NCI-H1105 treated with DMSO at 0.1 percent for 48 hours (cell line): ENCODE measurements around the gene IL17B.

Experiments
- DNase-seq: peaks from one replicate; lab custom pipeline; 2025; lab: John Stamatoyannopoulos, UW

The IL17B gene, protein sequence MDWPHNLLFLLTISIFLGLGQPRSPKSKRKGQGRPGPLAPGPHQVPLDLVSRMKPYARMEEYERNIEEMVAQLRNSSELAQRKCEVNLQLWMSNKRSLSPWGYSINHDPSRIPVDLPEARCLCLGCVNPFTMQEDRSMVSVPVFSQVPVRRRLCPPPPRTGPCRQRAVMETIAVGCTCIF

DNA sequence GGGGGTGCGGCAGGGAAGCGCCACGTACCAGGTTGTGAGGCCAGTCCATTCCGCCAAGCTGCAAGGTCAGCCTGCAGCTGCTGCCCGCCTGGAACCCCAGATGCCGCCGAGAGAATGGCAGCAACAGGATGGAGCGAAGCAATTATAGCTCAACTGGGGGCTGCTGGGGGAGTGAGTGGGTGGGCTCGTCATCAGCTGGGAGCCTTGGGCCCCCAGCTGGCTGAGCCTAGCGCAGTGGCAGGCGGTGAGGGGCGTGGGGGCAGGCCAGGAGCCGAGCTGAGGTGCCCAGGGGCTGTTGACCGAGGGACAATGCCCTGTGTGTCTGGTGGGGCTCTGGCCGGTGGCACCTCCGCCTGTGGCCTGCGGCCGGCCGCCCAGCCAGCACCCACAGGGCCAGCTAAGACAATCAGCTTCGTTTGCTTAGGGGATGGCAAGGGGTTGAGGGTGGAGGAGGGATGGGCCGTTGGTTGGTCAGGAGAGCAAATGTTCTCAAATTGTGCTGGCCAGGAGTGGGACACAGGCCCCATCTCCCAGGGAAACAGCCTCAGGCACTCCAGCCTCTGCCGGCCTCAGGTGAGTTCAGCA lies at the start of gene IL17B:
Gene IL17B (minus strand): TSS at position 116 of the 585 bp plus-strand sequence. CDS start 67 bp downstream, at position 49.
- no peak for DNase-seq

DNA sequence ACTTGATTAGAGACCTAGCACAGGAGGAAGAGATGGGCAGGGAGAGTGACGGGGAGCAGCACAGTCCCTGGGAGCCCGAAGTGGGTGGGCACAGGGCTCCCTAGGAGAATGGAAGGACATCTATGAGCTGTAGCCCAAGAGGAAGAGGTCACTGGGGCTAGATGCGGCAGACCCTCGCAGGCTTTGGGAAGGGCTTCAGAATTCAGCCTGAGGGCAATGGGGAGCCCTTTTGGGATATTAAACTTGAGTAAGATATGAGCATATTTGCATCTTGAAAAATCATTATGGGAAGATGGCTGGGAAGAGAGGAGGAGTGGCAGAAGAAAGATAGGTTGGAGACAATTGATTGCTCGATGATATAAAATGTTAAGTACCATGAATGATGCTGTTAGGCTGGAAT lies 48.9 kb upstream of the IL17B start:
- no peak for DNase-seq

- DNase-seq, result no peak
These were observed 48.3 kb upstream of the IL17B start for GRCh38 chr5:149427374-149427773.

DNA sequence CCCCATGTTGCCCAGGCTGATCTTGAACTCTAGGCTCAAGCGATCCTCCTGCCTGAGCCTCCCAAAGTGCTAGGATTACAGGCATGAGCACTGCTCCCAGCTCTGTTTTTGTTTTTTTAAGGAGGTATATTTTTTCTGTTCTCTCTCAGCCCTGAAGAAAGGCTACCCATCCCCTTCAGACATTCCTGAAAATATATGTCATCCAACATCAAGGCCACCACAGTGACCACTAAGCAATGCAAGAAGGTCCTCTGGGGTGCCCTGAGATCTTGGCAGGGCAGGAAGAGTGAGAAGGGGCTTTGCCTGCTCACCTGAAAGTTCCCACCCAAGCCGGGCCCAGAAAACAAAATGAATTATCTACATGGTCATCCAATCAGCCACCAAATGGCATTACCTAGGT lies 47.8 kb upstream of the IL17B start:
- no peak for DNase-seq

DNA sequence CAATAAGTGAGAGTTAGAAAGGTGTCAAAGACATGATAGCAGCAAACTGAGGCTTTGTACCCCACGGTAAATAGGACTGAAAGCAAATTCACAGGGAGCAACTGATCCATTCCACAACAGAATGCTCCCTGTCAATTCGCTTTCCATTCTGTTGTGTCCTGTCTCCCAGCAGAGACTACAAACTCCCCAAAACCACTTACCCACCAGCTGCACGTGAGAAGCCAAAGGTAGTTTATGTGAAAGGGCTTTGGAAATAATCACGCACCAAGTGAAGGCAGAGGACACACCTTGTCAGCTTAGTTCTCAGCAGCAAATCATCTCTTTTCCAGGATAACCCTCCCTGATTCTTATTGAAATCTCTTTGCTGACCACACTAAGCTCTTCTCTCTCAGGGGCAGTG lies 46.6 kb upstream of the IL17B start:
- no peak for DNase-seq

DNA sequence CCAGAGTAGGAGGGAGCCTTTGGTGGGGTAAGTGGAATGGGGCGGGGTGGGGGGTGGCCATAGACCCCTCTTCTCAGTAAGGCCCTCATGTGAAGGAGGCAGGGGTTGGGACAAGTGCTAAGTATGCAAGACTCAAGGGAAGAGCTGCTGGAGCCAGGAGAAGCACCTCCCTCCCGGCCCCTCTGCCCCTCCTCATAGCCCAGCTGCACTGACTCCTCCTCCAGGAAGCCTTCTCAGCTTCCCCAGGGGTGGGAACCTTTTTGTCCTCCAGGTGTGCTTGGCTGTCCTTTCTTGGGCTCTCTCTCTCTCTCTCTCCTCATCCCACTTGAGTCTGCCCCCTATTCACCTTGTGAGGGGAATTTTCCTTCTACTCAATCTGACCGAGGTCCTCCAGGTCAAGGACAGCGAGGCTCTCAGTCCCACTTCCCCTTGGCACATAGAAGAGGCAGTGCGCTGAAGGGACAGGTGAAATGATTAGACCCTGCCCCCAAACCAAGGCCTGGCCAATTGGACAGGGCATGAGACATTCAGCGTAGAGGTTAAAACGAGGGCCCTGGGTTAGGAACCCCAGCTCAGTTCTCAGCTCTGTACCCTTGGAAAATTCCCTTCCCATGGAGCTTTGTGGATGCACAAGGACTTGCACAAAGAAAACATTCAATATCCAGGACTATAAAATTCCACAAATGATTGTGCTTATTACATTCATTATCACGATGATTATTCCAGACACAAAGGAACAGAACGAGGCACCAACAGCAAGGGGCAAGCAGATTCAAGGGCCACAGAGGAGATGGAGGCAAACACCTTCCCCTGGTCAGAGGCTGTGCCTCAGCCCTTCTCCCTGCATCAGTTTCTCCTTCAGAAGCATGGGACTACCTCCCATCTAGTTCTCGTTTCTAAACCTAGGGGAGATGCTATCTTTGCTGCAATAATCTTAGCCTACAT lies 45.6 kb upstream of the IL17B start:
- no peak for DNase-seq

- no peak for DNase-seq
These were observed 44.7 kb upstream of the IL17B start for GRCh38 chr5:149423794-149424268.

DNA sequence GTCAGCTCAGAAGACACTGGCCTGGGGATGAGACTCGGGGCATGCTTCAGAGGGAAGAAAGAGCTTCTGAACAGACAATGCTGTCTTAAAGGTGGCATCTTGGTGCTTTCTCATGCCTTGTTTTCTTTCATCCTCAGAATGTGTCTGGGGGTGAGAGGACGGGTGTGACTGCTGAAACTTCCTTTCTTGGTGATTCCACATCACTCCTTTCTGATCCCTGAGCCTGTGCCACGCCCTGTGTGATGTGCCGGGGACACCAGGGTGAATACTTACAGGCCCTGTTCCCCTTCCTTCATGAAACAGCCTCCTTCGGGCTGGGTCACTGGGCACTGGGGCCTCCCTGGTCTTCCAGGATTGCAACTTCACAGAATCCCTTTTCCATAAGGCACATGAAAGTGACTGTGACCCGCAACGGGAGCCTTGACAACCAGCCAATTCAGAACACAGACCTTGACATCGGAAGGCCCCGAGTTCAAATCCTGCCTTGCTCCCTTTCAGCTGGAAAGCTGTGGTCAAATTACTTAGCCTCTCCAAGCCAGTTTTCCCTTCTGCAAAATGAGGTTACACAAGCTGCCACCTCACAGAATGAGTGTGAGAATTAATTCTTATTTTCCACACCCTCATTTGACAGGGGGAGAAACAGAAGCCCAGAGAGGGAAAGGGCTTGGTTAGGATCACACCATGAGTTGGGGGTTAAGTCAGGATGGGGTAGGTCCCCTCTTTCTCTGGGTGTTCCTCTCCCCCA lies 44.1 kb upstream of the IL17B start:
- no peak for DNase-seq

- DNase-seq, result no peak
These were observed 43.4 kb upstream of the IL17B start for GRCh38 chr5:149422366-149423048.

DNA sequence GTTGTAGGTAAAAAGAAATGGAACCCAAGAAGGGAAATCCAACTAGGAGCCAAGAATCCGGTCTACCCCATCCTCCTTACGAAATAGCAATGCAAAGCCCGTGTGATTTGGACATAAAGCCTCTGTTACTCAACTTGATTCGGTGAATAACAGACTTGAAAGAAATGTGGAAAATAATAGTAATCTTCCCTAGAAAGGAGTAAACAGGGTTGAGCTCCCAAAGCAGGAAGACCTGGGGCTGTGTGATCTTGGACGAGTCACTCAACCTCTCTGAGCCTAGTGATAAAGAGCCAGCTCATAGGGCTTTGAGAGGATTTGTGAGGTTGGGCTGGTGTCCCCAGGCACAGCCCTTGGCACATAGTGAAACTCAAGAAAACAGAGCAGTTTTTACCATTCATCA lies 42.7 kb upstream of the IL17B start:
- DNase-seq, result no peak

DNA sequence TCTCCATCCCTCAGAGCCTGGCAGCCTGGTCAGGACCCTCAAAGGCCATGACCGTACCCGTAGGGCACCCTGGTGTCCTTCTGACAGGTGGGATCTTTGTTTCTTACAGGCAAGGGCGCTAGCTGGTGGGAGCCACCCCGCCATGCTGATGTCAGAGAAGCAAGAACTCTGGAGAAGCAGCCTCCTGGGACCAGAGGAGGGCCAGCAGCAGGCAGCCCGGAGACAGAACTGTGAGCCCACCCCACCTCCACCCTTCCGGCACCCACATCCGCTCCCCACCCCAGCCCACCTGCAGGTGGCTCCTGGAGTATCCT lies 42.2 kb upstream of the IL17B start:
- DNase-seq, result no peak

DNA sequence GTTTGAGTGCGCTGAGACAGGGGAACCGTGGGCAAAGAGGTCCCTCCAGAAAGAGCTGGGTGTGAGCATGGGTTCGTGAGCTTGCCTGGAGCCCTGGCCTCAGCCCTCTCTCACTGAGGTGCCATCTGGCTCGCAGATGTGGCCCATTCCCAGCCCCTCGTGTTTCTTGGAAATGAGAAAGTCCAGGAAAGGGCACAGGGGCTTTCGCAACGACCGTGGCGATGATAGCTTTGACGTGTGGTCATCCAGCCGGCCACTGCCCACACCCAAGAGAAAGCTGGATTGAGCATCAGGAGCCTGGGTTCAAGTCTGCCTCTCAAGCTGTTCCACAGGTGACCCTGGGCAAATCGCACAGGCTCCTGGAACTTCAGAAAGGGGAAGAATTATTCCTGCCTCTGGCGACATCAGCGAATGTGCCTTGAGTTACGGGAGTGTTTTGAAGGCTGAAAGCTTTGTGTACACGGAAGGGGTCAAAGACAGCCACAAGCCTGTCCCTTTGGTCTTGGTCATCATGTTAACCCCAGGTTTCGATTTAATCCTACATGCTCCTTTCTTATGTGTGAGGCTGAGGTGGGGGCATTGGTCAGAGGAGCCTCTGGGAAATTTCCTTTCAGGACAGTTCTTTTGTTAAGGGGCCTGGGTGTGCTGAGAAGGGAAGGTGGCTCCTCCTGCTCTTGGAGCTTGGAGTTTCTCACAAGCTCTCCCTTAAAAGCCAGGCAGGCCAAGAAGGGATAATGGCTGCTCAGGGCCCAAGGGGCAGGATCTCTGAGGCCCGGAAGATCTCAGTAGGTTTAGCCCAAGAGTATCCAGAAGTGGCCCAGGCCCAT lies 41.7 kb upstream of the IL17B start:
- no peak for DNase-seq

- DNase-seq, result no peak
These were observed 40.9 kb upstream of the IL17B start for GRCh38 chr5:149419859-149420544.

GRCh38 chr5:149419532-149419858 lies 40.4 kb upstream of the IL17B start:
- DNase-seq, result no peak

GRCh38 chr5:149418910-149419531 lies 39.9 kb upstream of the IL17B start:
- no peak for DNase-seq

DNA sequence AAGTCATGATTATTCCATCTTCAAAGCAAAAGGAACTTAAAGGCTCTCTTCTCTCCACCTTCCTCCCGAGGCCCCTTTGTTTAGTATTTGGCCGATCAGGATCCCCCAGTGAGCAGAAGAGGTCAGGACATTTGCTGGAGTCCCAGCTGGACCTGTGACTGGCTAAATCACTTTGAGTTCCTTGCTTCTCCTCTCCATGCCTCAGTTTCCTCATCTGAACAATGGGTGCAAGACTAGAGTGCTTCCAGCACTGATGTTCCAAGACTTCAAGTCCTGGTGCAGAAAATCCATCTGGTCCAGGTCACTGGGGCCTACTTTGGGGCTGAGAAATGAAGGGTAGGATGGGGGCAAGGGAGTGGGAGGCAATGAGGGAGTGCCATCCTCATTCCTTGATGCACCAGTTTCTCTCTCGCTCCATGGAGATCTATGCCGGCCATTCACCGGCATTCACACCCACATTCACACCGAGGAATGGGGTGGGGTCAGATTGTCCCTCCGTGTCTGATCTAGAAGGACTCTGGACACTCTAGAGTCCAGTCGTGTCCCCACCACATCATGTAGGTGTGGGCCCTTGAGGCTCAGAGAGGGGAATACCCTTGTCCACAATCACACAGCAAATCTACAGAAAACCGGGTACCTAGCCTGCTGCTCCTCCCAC lies 38.7 kb upstream of the IL17B start:
- DNase-seq, result no peak

- no peak for DNase-seq
These were observed 38.1 kb upstream of the IL17B start for GRCh38 chr5:149416987-149417710.

GRCh38 chr5:149415066-149415967 lies 36.2 kb upstream of the IL17B start:
- no peak for DNase-seq
